NCI-H82 treated with DMSO at 0.1 percent for 48 hours (cell line): ENCODE results near the gene KLHL3.

Experiments used
- DNase-seq: peaks from one replicate; lab custom pipeline; 2025; ENCODE audit not compliant: unreplicated experiment; lab: John Stamatoyannopoulos, UW

The KLHL3 gene

DNA sequence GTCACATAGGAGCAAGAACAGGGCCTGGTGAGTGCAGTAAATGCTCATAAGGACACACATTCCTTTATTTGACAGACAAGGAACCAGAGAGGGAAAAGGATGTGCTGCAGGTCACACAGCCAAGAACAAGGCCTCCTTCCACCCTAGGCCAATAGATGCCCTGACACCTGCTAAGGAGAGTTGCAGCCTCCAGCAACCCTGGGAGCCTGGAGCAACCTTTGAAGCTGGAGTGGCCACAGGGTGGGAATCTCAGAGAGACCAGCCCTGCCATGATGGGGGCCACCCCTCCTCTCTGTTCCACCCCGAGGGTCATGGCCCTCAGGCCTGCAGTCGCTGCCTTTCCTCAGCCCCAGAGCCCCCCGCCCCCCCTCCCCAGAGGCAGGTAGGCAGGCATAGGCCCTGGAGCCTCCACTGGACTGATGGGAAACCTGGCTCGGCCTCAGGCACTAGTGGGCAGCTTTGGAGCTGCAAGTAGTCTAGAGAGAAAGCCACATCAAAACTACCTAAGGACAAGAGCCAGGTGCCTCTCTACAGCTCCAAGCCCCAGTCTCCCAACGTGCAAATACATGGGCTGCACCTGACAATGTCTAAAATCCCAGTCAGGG lies 120.6 kb downstream of the KLHL3 start:
- no peak for DNase-seq

DNA sequence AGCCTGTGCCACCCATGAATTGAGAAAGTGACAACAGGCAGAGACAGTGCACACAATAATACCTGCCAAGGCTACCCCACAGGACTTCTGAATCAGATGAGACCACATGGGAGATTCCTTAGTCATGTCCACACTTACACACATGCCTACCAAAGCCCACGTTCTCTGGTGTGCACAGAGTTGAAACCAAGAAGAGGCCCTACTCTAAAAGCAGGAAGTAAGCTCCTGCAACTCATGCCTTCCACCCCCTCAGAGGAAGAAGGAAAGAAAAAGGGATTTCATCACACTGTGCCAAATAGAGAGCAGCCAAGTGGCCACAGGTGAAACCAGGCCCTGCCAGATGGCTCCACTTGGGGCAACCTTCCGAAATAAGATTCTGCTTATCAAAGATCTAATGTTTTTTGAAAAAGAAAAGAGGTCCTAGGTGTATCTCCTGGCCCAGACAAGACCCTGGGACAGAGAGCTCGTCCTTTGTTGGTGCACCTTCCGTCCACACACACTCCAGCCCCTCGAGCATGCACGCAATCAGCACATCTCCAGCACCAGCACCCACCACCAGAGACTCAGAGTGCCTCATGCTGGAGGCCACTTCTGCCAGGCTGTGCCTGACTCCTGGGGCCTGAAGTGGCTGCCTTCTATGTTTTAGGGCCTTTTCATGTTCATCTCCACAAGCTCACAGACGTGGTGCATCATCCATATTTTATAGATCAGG lies 122.2 kb downstream of the KLHL3 start:
- DNase-seq, result no peak

DNA sequence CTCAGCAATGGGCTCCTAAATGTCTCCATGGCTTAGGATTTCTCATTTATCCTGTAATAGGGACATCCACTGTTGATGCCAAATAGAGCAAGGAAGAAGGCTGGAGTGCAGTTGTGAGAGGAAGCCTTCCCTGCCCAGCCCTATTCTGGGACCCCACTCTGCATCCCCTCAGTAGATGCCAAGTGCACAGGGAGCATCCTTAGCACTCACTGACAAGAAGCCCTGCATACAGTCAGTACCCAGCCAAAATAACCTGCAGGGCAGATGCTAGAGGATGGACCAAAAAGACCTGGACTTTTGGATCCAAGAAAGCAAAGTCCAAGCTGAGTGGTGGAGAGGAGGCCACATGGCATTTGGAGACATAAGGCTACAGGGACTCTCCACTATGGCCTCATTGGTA lies 123.3 kb downstream of the KLHL3 start:
- no peak for DNase-seq

DNA sequence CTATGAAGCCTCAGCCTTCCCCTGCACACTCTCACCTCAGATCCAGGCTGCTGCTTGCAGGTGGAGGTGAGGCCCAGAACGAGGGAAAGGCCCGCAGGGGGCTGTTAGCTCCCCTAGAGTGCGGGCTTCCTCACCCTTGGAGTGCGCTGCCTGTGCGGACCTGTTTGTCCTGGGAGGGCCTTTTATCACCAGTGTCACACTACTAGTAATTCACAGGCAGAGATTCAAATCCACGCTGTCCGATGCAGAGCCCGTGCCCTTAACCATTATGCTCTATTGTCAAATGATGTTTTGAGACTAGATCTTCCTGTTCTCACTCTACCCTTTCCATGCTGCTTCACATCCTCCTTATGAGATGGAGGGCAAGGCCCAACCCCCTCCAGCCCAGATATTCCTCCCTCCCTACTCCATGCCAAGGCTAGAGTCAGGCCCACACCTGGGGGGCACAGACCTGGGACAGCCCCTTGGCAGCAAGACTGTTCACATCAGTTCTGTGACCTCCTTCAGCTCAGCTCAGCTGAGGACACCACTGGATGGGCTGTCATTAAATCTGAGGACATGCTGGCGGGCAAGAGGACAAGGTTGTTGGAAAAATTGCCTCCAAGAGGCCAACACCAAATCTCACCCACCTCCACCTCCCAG lies 124.0 kb downstream of the KLHL3 start:
- no peak for DNase-seq

- DNase-seq, result no peak
Observed at GRCh38 chr5:137611011-137611580, 124.8 kb downstream of the KLHL3 start.

DNA sequence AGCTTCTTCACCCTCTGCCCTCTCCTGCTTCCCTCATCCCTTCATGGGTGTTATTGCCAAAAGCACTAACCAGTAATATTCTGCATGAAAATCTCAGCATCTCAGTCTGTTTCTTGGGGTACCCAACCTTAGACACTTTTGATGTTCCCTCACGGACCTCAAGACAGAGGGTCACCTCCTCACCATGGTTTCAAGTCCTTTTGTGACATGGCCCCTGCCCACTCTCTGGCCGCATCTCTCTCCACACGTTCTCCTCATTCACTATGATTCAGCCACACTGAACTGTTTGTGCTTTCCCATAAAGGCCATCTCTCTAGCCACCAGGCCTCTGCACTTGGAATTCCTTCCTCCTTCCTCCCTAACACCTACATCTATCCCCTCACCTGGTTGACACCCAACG lies 125.3 kb downstream of the KLHL3 start:
- no peak for DNase-seq

DNA sequence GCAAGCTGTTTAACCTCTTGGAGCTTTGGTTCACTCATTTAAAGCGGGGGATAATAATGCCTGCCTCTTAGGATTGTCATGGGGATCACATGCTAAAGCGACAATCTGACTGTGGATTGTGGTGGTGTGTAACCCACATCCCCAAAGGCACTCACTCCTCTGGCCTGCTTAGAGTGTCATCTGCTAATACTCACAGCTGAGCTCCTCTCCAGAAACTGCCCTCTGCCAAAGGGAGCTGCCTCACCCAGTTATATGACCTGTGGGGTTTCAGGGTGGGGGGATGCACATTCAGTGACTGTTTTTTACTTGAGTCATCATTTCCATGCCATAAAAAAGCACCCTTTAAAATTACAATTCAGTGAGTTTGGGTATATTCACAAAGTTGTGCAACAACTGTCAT lies 126.8 kb downstream of the KLHL3 start:
- no peak for DNase-seq

DNA sequence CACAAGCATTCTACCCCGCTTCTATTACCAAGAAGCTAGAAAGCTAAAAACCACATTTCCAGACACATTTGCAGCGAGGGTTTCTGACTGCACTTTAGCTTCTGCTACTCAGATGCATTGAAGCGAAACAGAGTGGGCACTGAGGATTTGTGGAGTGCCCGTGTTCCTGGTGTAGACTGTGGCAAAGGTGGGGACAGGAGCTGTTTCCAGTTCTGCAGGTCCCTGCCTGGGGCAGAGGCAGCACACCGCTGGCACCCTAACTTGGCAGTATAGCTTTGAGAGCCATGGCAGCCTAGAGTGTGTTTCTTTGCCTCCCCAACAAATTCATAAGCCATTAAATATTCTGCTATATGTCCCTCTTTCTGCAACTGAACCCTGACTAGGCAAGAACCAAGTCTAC lies 128.1 kb downstream of the KLHL3 start:
- DNase-seq, result no peak

- no peak for DNase-seq
Observed at GRCh38 chr5:137606401-137606800, 129.5 kb downstream of the KLHL3 start.

DNA sequence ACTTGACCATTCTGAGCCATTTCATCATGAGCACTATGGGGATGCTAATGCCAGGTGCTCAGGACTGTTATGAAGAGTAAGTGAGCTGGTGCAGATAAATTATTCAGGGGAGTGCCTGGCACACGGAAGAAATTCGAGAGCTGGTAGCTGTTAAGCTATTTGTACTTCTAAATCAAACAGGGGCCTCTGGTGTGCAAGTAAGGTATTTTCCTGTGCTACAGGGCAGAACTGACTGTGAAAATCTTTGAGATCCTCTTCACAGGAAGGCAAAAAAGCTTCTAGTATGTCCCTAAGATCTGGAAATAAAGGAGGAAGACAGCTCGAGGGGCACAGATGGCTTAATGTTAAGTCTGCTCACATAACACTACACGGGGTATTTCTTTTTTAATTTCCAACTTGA lies 130.5 kb downstream of the KLHL3 start:
- no peak for DNase-seq

DNA sequence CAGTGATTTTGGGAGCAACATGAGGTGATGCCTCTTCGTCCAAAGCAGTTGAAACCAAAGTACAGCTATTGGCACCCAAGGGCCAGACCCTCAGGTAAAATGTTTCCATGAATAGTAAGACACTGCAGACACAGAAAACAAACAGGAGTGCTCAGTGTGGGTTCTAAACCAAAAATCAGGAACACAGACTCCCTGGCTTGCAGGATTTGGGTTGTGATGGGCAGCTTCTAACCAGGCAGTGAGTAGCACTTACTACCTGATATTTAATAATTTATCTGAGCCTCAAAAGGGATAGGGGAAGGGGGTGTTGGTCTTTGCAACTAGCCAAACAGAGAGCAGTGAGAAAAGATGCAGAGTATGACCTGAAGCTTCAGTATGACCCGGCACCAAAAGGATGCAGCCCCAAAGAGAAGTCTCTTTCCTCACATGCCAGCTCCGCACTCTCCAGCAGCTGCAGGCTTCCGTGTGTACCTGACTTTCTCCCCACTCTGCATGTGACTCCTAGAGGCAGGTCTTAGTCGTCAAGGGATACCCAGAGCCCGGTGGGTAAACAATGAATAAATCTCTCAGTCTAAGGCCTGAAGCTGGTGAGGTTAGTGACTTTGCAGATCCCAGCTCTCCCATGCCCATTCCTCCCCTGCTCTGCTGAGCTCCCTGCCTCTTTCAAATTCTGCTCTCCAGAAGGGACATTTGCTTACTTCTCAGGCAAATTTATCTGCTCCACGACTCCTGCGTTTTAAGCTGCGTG lies 131.4 kb downstream of the KLHL3 start:
- peak; percentile 11 for DNase-seq

GRCh38 chr5:137603891-137604290 lies 132.0 kb downstream of the KLHL3 start:
- no peak for DNase-seq

DNA sequence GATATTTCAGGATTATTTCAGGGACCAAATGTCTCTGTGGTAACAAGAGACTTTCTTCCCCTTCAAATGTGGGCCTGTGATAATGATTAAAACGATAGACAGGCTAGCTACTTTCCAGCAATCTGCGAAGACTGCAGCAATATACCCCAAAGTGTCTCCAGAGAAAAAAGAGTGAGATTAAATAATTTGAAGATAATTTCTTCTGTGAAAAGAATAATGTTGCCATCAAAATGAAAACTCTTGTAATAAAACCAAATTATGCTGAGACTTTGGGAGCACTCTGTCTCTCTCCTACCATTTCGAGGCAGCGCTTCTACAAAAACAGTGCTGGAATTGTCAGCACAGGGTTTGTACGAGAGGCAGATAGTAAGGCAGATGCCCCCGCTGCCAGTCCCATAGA lies 132.5 kb downstream of the KLHL3 start:
- DNase-seq, result no peak

DNA sequence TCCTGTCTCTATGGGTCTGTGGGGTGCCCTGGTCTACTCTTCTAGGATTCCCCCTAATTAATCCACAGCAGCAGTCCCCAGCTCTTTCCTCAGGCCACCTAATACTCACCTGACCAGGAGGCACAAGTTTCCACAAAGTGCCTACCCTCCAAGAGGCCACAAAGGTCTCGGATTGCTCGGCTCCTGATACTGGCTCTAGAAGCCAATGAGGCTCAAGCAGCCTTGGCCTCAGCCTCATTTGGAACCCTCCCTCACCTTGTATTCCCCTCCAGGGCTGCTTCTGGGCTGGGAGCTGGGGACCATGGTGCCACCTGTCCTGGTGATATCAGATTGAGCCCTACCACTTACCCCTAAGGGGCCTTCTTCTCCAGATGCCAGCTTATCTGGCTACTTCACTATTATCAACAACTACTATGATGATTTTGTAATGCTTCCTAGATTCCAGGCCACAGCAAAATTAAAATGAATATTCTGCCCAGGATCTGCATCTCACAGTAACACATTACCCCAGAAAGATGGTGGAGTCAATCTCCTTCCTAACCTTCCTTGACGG lies 133.1 kb downstream of the KLHL3 start:
- no peak for DNase-seq

- DNase-seq, result no peak
Observed at GRCh38 chr5:137600721-137601360, 135.0 kb downstream of the KLHL3 start.

DNA sequence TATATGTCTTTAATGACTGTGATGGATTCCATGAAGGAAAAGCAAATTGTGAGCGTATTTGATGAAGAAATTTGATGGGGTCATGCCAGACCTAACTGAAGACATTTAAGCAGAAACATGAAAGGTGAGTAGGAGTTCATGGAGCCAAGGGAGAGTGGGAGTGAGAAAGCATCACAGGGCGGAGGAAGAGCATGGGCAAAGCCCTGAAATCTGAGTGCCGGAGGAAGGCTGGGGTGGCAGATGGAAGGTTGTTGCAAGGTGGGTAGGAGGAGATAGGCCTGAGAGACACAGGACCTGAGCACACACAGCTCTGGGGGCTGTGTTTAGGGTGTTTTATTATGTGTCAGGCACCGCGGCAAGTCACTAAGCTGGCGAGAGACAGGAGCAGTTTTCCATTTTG lies 136.4 kb downstream of the KLHL3 start:
- DNase-seq, result no peak

DNA sequence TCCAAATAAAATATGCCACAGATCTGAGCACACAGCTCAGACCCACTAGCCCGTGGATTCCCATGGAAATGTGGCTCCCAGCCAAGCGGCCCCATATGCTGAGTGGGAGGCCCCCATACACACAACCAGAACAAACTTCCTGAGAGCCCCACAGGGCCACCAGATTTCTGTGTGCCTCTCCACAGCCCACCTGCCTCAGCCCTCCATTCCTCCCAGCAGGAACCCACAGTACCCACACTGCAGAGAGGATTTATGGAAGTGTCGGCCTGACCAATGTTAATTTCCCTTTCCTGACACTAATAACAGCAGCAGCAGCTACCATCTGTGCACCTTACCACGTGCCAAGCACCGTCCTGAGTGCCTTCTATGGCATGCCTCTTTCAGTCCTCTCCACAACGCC lies 137.5 kb downstream of the KLHL3 start:
- DNase-seq, result no peak

DNA sequence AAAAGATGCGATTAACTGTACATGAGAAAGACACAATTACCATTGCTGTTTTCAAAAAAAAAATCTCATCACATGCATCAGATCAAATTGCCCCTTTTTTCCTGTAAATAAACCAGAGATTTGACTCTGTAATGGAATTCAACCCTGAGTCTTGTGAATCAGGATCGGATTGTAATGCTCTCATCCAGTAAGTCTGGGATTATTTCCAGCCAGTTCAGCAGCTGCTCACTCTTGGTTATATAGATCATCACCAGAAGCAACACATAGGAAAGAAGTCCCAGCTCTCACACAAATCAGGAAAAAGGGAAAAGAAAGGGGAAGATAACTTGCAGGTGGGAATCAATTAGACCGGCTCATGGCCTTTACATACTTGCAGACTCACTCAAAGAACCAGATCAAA lies 138.9 kb downstream of the KLHL3 start:
- no peak for DNase-seq

- no peak for DNase-seq
Observed at GRCh38 chr5:137595396-137596079, 140.4 kb downstream of the KLHL3 start.

GRCh38 chr5:137594717-137595116 lies 141.2 kb downstream of the KLHL3 start:
- DNase-seq, result no peak
